ENCODE data around the gene TNS3. TPM values are rescaled to one million over a fixed set of nuclear protein-coding genes. Genes with fewer than 3 reads are reported as not detected.

Gene TNS3
- total and polyA plus RNA-seq, 2 of the 13 experiments (the other 11 are each of a cell fraction or from before 2014, with no cell fraction given): 52.9 to 55.7 TPM

- TF ChIP-seq DMTF1 (CRISPR knock-in tag; IDR thresholded peaks at IDR 0.05) (no peak), IRF2 (CRISPR knock-in tag; IDR thresholded peaks at IDR 0.05) (peak; percentile 40; the same call in 1 of the 2 replicates), ZBTB38 (CRISPR knock-in tag; IDR thresholded peaks at IDR 0.05) (no peak; the same call in 1 of the 2 replicates), ZNF337 (CRISPR knock-in tag; IDR thresholded peaks at IDR 0.05; ENCODE audit: borderline replicate concordance, low read depth) (no peak), KDM3A (CRISPR knock-in tag; IDR thresholded peaks at IDR 0.05; ENCODE audit: low read depth) (no peak), UBTF (CRISPR knock-in tag; IDR thresholded peaks at IDR 0.05) (no peak; the same call in 1 of the 2 replicates), KLF6 (CRISPR knock-in tag; IDR thresholded peaks at IDR 0.05) (no peak), ZNF782 (CRISPR knock-in tag; IDR thresholded peaks at IDR 0.05; ENCODE audit: borderline replicate concordance) (no peak), ZNF24 (IDR thresholded peaks at IDR 0.05) (no peak), ZNF281 (CRISPR knock-in tag; IDR thresholded peaks at IDR 0.05; ENCODE audit: borderline replicate concordance) (0 out of 2 replicates have a peak, but pooled peaks have one; percentile 17), ZSCAN22 (CRISPR knock-in tag; IDR thresholded peaks at IDR 0.05) (no peak), POGK (CRISPR knock-in tag; conservative IDR thresholded peaks at IDR 0.05) (no peak), ZC3H4 (CRISPR knock-in tag; IDR thresholded peaks at IDR 0.05; ENCODE audit: borderline replicate concordance) (no peak), YEATS4 (CRISPR knock-in tag; IDR thresholded peaks at IDR 0.05; ENCODE audit: borderline replicate concordance) (no peak), ZNF792 (CRISPR knock-in tag; IDR thresholded peaks at IDR 0.05) (0 out of 2 replicates have a peak, but pooled peaks have one; percentile 23), ZNF33A (CRISPR knock-in tag; IDR thresholded peaks at IDR 0.05; ENCODE audit: borderline replicate concordance) (no peak), PRDM15 (CRISPR knock-in tag; IDR thresholded peaks at IDR 0.05) (no peak)
Observed at GRCh38 chr7:47538846-47539311, 43.0 kb downstream of the TNS3 start (continued).

Measured in HepG2 (cell line).